D721Med (cell line): ENCODE measurements around the gene OR13C8.
"Not testable (repeated sequence)": the region's sequence is repeated elsewhere in the genome, so short reads cannot be mapped to it uniquely, and the experiment has no call there.

Experiments used
- DNase-seq: peaks from one replicate; pipeline ENCODE4 v3.0.0; 2011; ENCODE audit warnings: low spot score; ENCODE audit not compliant: insufficient read length
- FAIRE-seq: peaks from 2 replicates; lab custom pipeline; 2011; peaks lifted over from hg19 to GRCh38; lab: Jason Lieb, UNC
- TF ChIP-seq, protein P1 (sequence below): IDR thresholded peaks from 2 replicates; pipeline ENCODE4 v1.5.1; 2012; ENCODE audit warnings: mild to moderate bottlenecking, control low read depth; ENCODE audit not compliant: insufficient read depth; ENCODE audit errors: missing control alignments

Gene OR13C8

DNA sequence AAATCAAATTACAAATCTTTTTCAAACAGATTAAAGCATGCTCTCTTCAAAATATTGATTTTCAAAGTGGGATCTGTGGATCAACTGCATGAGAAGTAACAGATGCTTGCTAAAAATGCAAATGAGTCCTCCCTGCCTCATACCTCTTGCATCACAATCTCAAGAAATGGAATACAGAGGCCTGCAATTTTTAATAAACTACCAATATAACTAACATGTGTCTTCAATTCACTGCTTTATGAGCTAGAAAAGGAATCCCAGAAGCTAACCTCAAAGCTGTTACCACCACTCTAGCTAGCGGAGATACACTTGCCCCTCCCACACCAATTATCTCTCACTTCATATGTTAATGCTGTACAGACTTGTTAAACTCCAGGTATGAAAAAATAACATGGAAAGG lies 20.7 kb downstream of the OR13C8 start:
- no peak for DNase-seq
- TF ChIP-seq, protein P1, sequence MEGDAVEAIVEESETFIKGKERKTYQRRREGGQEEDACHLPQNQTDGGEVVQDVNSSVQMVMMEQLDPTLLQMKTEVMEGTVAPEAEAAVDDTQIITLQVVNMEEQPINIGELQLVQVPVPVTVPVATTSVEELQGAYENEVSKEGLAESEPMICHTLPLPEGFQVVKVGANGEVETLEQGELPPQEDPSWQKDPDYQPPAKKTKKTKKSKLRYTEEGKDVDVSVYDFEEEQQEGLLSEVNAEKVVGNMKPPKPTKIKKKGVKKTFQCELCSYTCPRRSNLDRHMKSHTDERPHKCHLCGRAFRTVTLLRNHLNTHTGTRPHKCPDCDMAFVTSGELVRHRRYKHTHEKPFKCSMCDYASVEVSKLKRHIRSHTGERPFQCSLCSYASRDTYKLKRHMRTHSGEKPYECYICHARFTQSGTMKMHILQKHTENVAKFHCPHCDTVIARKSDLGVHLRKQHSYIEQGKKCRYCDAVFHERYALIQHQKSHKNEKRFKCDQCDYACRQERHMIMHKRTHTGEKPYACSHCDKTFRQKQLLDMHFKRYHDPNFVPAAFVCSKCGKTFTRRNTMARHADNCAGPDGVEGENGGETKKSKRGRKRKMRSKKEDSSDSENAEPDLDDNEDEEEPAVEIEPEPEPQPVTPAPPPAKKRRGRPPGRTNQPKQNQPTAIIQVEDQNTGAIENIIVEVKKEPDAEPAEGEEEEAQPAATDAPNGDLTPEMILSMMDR = no peak

DNA sequence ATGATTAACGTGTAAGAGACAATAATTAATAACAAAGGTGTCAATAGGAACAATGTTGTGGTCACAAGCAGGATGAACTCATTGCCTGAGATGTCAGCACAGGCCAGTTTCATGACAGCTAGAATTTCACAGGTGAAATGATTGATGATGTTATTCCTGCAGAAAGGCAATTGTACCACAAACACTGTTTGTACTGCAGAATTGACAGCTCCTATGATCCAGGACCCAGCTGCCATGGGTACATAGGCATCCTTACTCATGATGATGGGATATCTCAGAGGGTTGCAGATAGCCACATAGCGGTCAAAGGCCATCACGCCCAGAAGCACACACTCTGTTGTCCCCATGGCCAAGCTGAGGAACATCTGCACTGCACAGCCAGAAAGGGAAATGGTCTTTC lies 29.8 kb downstream of the OR13C8 start:
- DNase-seq, FAIRE-seq: not testable (repeated sequence)

More for the DNA sequence above, 20.7 kb downstream of the OR13C8 start:
- no peak for FAIRE-seq

DNA sequence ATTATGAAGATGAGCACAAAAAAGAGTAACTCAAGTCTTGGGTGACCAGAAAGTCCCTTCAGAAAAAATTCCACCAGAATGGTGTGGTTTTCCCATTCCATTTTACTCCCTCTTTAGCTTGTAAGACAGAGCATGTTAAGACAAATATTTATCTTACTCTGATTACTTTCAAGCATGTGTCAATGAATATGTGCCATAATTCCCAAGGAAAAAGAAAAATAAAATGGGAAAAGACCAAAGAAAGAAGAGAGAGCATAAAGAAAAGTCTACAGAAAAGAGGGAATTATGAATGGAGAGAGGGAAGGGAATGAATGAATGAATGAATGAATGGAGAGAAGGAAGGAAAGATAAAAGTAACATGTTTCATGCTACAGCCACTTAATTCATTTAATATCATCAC lies 30.3 kb downstream of the OR13C8 start, which contains the start of gene OR13C5:
TSS of gene OR13C5 (minus strand) at position 101 of the 400 bp plus-strand sequence. CDS start at position 101, 0 bp downstream.
- not testable (repeated sequence) for FAIRE-seq, DNase-seq

DNA sequence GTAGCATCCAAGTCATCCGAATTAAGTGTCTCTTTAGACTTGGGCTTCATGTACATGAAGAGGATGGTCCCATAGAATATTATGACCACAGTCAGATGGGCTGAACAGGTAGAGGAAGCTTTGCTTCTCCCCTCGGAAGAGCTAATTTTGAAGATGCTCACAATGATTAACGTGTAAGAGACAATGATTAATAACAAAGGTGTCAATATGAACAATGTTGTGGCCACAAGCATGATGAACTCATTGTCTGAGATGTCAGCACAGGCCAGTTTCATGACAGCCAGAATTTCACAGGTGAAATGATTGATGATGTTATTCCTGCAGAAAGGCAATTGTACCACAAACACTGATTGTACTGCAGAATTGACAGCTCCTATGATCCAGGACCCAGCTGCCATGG lies 35.8 kb downstream of the OR13C8 start:
- no peak for FAIRE-seq
- TF ChIP-seq, protein P1 = no peak

DNA sequence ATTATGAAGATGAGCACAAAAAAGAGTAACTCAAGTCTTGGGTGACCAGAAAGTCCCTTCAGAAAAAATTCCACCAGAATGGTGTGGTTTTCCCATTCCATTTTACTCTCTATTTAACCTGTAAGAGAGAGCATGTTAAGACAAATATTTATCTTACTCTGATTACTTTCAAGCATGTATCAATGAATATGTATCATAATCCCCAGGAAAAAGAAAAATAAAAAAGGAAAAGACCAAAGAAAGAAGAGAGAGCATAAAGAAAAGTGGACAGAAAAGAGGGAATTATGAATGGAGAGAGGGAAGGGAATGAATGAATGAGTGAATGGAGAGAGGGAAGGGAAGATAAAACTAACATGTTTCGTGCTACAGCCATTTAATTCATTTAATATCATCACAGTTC lies 36.6 kb downstream of the OR13C8 start, which contains the start of gene OR13C2:
TSS of gene OR13C2 (minus strand) at position 101 of the 400 bp plus-strand sequence. CDS start at position 101, 0 bp downstream.
- peak; percentile 77 for FAIRE-seq

More for the DNA sequence above, 35.8 kb downstream of the OR13C8 start:
- DNase-seq = no peak

DNA sequence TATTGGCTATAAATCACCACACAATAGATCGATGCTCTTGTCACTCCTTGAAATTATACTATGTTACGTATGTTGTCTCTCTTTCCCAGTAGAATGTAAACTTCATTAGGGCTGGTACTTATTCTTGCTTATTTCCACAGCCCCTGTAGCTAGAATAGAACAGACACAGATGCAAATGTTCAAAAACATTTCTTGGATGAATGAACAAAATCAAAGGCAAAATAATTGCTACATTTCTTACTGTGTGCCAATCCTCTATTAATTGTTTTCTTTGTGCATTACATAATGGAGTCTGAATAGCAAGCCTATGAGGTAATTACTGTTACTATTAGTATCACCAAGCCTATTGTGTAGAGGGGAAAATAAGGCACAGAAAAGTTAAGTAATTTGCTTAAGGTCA lies 37.2 kb downstream of the OR13C8 start:
- FAIRE-seq = no peak
- DNase-seq = no peak
- TF ChIP-seq, protein P1 = no peak

More for the DNA sequence above, 36.6 kb downstream of the OR13C8 start, which contains the start of gene OR13C2:
- DNase-seq = not testable (repeated sequence)

DNA sequence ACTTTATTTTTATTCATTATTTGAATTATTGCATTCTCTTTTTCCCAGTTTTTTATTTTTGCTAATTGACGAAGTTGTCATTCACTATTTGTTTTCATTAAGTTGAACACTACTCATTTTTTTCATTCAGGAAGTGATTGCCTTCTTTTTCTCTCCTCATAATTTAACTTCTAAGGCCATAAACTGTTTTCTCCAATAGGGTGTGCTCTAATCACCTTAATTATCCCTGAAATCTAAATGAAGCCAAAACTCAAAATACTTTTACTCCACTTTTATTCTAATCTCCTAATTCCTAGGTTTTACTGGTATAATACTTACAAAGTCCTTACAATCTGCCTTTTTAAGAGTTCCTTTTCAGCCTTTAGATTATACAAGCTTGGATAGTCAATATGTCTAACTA lies 39.4 kb downstream of the OR13C8 start:
- no peak for FAIRE-seq
- DNase-seq = no peak
- TF ChIP-seq, protein P1 = peak; percentile 13

DNA sequence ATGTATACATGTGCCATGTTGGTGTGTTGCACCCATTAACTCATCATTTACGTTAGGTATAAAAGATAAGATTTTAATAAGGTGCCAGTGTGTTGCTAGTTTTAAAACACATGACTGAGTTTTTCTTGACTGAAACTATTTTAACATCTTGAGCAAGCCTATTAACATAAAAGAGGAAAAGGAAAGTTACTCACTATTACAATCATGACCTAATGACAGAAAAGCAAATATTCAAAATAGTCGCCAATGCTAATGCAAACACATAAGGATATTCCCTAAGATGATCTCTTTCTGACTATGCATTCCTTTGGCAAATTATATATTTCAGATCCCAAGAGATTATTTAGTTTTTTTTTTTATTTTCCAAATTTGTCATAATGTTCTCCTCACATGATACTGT lies 42.2 kb downstream of the OR13C8 start:
- no peak for FAIRE-seq
- TF ChIP-seq, protein P1 = no peak

DNA sequence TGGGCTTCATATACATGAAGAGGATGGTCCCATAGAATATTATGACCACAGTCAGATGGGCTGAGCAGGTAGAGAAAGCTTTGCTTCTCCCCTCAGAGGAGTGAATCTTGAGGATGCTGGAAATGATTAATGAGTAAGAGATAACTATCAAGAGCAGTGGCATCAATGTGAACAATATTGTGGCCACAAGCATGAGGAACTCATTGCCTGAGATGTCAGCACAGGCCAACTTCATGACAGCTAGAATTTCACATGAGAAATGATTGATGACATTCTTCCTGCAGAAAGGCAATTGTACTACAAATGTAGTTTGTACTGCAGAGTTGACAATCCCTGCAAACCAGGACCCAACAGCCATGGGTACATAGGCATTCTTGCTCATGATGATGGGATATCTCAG lies 48.5 kb downstream of the OR13C8 start:
- DNase-seq = no peak
- TF ChIP-seq, protein P1 = no peak
- no peak for FAIRE-seq

More for the DNA sequence above, 42.2 kb downstream of the OR13C8 start:
- no peak for DNase-seq
